OCI-LY3 (cell line): Measurements from ENCODE around the gene ID2.
A peak's percentile ranks its signal among the peaks of the same experiment; 100 is the strongest.

Experiments
- CTCF ChIP-seq: fragments of 200-600, 300-600 bp; sonication (generic); IDR thresholded peaks from 2 replicates; pipeline ENCODE4 v1.5.1; 2014; ENCODE audit warnings: antibody characterized with exemption, low read length, low read depth
- EZH2phosphoT487 ChIP-seq: fragments of 200-600 bp; shearing (Covaris generic); IDR thresholded peaks from 2 replicates; pipeline ENCODE4 v1.6.1; 2018; ENCODE audit warnings: antibody characterized with exemption, mixed run types, low read depth

- TF ChIP-seq CTCF (peak; percentile 31; the same call in 1 of the 2 replicates), EZH2phosphoT487 (no peak)
Observed at GRCh38 chr2:8678731-8679566, 2.9 kb upstream of the ID2 start.
